Keratinocyte (primary cell): ENCODE data around the gene MICU2. TPM values are rescaled to one million over a fixed set of nuclear protein-coding genes. Genes with fewer than 3 reads are reported as not detected.

Experiments
- DNase-seq: peaks from one replicate; pipeline ENCODE4 v3.0.0-alpha.2; 2011; ENCODE audit warnings: low read depth, missing footprints, low spot score
- FAIRE-seq: peaks from 2 replicates; lab custom pipeline; 2011; peaks lifted over from hg19 to GRCh38; lab: Jason Lieb, UNC
- H2AFZ ChIP-seq: 2 replicates; pipeline ENCODE4 v1.6.0; 2012; ENCODE audit warnings: low read length, control low read depth, inconsistent platforms; ENCODE audit not compliant: control insufficient read depth
- H3K27ac ChIP-seq: 2 replicates; pipeline ENCODE4 v1.5.1; 2011; ENCODE audit warnings: low read length; ENCODE audit not compliant: control insufficient read depth, insufficient read depth
- H3K27me3 ChIP-seq: 3 replicates; pipeline ENCODE4 v1.6.0; 2011; ENCODE audit warnings: low read length; ENCODE audit not compliant: control insufficient read depth, insufficient read depth; ENCODE audit errors: extremely low read depth
- H3K36me3 ChIP-seq, 2 experiments: 2 replicates in 1 of 2; 3 replicates in 1 of 2; pipeline ENCODE4 v1.5.1; 2011; ENCODE audit warnings: low read length in 2 of 2, mild to moderate bottlenecking in 1 of 2; ENCODE audit not compliant: control insufficient read depth in 2 of 2, insufficient read depth in 2 of 2; ENCODE audit errors: extremely low read depth in 1 of 2
- H3K4me1 ChIP-seq: 3 replicates; pipeline ENCODE4 v1.5.1; 2011; ENCODE audit warnings: low read length; ENCODE audit not compliant: control insufficient read depth, insufficient read depth; ENCODE audit errors: extremely low read depth
- H3K4me2 ChIP-seq: 3 replicates; pipeline ENCODE4 v1.6.0; 2011; ENCODE audit warnings: low read depth, low read length; ENCODE audit not compliant: control insufficient read depth, insufficient read depth; ENCODE audit errors: extremely low read depth
- H3K4me3 ChIP-seq, 3 experiments: fragments of 200-600 bp in 1 of 3; sonication (generic) in 1 of 3; 2 replicates in 2 of 3; 3 replicates in 1 of 3; pipeline ENCODE4 v1.5.1; 2011 to 2016; ENCODE audit warnings: low read length in 3 of 3, mild to moderate bottlenecking in 3 of 3, control low read depth in 2 of 3, inconsistent platforms in 1 of 3, low read depth in 1 of 3, mixed read lengths in 1 of 3, mixed run types in 1 of 3, moderate library complexity in 1 of 3; ENCODE audit not compliant: control insufficient read depth in 2 of 3, insufficient read depth in 2 of 3; ENCODE audit errors: extremely low read depth in 1 of 3
- H3K79me2 ChIP-seq: 2 replicates; pipeline ENCODE4 v1.6.0; 2012; ENCODE audit warnings: low read length; ENCODE audit not compliant: control insufficient read depth, insufficient read depth
- H3K9ac ChIP-seq: 3 replicates; pipeline ENCODE4 v1.6.0; 2011; ENCODE audit warnings: low read length; ENCODE audit not compliant: control insufficient read depth, insufficient read depth; ENCODE audit errors: extremely low read depth
- H3K9me1 ChIP-seq: 3 replicates; pipeline ENCODE4 v1.6.0; 2011; ENCODE audit warnings: low read length; ENCODE audit not compliant: control insufficient read depth, insufficient read depth; ENCODE audit errors: extremely low read depth
- H3K9me3 ChIP-seq: 2 replicates; pipeline ENCODE4 v1.5.1; 2012; ENCODE audit warnings: low read depth, low read length; ENCODE audit not compliant: control insufficient read depth
- H4K20me1 ChIP-seq: 3 replicates; pipeline ENCODE4 v1.6.0; 2011; ENCODE audit warnings: low read length; ENCODE audit not compliant: control insufficient read depth, insufficient read depth; ENCODE audit errors: extremely low read depth
- CTCF ChIP-seq, 3 experiments: IDR thresholded peaks in 1 of 3; conservative IDR thresholded peaks in 1 of 3; optimal IDR thresholded peaks in 1 of 3; 2 replicates in 2 of 3; 3 replicates in 1 of 3; pipeline versions ENCODE3 to v1.5.1; 2011; ENCODE audit warnings: low read length in 3 of 3, mild to moderate bottlenecking in 3 of 3, moderate library complexity in 2 of 3, control low read depth in 1 of 3, inconsistent platforms in 1 of 3; ENCODE audit not compliant: insufficient read depth in 2 of 3; ENCODE audit errors: extremely low read depth in 1 of 3
- EZH2 ChIP-seq: IDR thresholded peaks from one replicate; pipeline ENCODE4 v1.6.1; 2012; ENCODE audit warnings: inconsistent platforms, mild to moderate bottlenecking, low read length, moderate library complexity
- dilution Hi-C: fragments of 300-500 bp; cut with MboI; formaldehyde crosslinking; loops from one replicate; pipeline ENCODE4 v1.7.0; 2020; ENCODE audit warnings: low sequenced_read_pairs; ENCODE audit not compliant: extremely low pct_ligation_motif_present
- polyA plus RNA-seq, 5 experiments: library from polyadenylated mRNA; depleted of rRNA in 3 of 5; stranded (reverse) in 3 of 5; stranded (forward) in 1 of 5; unstranded in 1 of 5; fragments of >200 nt; gene quantifications; 1 replicate in 1 of 5; 2 replicates in 3 of 5; 3 replicates in 1 of 5; pipeline versions ENCODE4 v1.2.1 to v1.2.3, GENCODE V29; 2011 to 2012; ENCODE audit warnings: missing spikeins in 2 of 5, low read depth in 1 of 5, low replicate concordance in 1 of 5
- small RNA-seq, 3 experiments: library from RNA; depleted of rRNA; stranded (forward); fragments of <200 nt; gene quantifications; one replicate each; pipeline ENCODE3, GENCODE V24; 2012; ENCODE audit warnings: low read depth in 3 of 3, low replicate concordance in 1 of 3; ENCODE audit not compliant: insufficient read length in 3 of 3

Gene MICU2
- polyA plus RNA-seq, 1 donor (not counting 4 experiments of a cell fraction or from before 2014, with no cell fraction given) = 42.9 TPM

DNA sequence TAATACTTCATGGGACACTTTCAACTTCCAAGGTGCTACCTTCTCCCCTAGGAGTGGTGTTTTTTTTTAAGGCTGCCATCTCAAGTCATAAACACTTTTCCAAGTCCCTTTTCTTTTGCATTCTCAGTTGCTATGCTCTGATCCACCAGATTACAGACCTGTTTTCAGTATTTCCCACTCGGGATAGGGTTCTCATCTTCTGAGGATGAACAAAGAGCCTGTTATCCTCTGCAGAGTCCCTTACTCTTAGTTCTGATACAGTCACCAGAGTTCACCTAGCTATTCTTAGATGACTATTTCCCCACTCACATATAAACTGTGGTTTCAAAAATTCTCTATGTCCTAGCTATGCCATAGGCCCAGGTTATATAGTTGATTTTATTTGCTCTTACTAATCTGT, 160.8 kb downstream of the MICU2 start:
- no peak overlapping the region for H3K27ac ChIP-seq
- H3K36me3 ChIP-seq = no peaks in the 10 kb centered on the region
- H3K4me1 ChIP-seq = no peaks in the 10 kb centered on the region
- FAIRE-seq (no peak), DNase-seq (no peak)
- H3K4me2 ChIP-seq = no peak overlapping the region
- H3K9me1 ChIP-seq = no peaks in the 10 kb centered on the region
- no peaks in the 10 kb centered on the region for H4K20me1 ChIP-seq
- H3K4me3 ChIP-seq = no peak overlapping the region
- TF ChIP-seq EZH2 (no peak), CTCF (optimal IDR thresholded peaks at IDR 0.05 in 1 of 3, IDR thresholded peaks at IDR 0.05 in 1 of 3, conservative IDR thresholded peaks at IDR 0.05 in 1 of 3; ENCODE audit: extremely low read depth in 1 of 3, insufficient read depth in 2 of 3, low read length in 3 of 3) (no peak)
- dilution Hi-C loops = no loop called here
- H2AFZ ChIP-seq = no peak overlapping the region
- peaks cover 34% of the 10 kb centered on the region for H3K79me2 ChIP-seq
- H3K9ac ChIP-seq = no peak overlapping the region
- no peaks in the 10 kb centered on the region for H3K27me3 ChIP-seq
- H3K9me3 ChIP-seq = no peaks in the 10 kb centered on the region

Small RNA genes within 50 kb of the gene (small RNA-seq; reads per million reads assigned to genes)
- 0 reads per million in 3 experiments for gene RNU6-59P

Other genes starting within 250 kb of the MICU2 start
- gene ZDHHC20, start 144.9 kb downstream of the MICU2 start, polyA plus RNA-seq = 26.9 to 45.8 TPM (median 27.5 TPM) in 3 replicates
- 0.06 TPM in 1 of 3 replicates, not detected in the others for gene FGF9, start 66.9 kb upstream of the MICU2 start, polyA plus RNA-seq